Activated CD4-positive, alpha-beta memory T cell treated with anti-CD3 and anti-CD28 coated beads for 36 hours (primary cell): ENCODE results near the gene CLIC2. TPM values are rescaled to one million over a fixed set of nuclear protein-coding genes. Genes with fewer than 3 reads are reported as not detected.
"Not testable (repeated sequence)": the region's sequence is repeated elsewhere in the genome, so short reads cannot be mapped to it uniquely, and the experiment has no call there.

Experiments used
- CTCF ChIA-PET: fragments of 350-600 bp; sonication (Branson Sonifier 250); formaldehyde crosslinking; loops from one replicate; lab custom pipeline; 2021; ENCODE audit warnings: antibody characterized with exemption, inconsistent platforms; lab: Charles Lee
- POLR2A ChIA-PET: fragments of 350-600 bp; sonication (Branson Sonifier 250); formaldehyde crosslinking; loops from one replicate; lab custom pipeline; 2021; ENCODE audit warnings: antibody characterized with exemption; lab: Charles Lee
- DNase-seq: peaks from one replicate; pipeline ENCODE4 v3.0.0-alpha.2; 2020
- H3K27ac Mint-ChIP-seq: one replicate; pipeline ENCODE4 v1.8.0; 2021; ENCODE audit warnings: mixed read lengths
- H3K27me3 Mint-ChIP-seq: one replicate; pipeline ENCODE4 v1.8.0; 2021; ENCODE audit warnings: mixed read lengths
- H3K36me3 Mint-ChIP-seq: one replicate; pipeline ENCODE4 v1.8.0; 2021; ENCODE audit warnings: mixed read lengths
- H3K4me1 Mint-ChIP-seq: one replicate; pipeline ENCODE4 v1.8.0; 2021; ENCODE audit warnings: low read depth, mixed read lengths
- H3K4me3 Mint-ChIP-seq: one replicate; pipeline ENCODE4 v1.8.0; 2021; ENCODE audit warnings: mild to moderate bottlenecking, mixed read lengths
- H3K9me3 Mint-ChIP-seq: one replicate; pipeline ENCODE4 v1.8.0; 2021; ENCODE audit warnings: mixed read lengths
- intact Hi-C: fragments of 100-400 bp; cut with micrococcal nuclease; formaldehyde crosslinking; loops from one replicate; pipeline ENCODE4 v1.15.1; 2023
- total RNA-seq, 2 experiments: library from RNA; stranded (reverse); gene quantifications; one replicate each; pipeline ENCODE4 v1.2.3, GENCODE V29; 2021

CLIC2 gene
- 1 to 10 TPM in 1 of 2 experiments, under 1 TPM in 1; 0.40 to 1.1 TPM for total RNA-seq

- intact Hi-C loops, result no loop called here
- H3K9me3 Mint-ChIP-seq, result no peaks in the 10 kb centered on the region
- H3K27ac Mint-ChIP-seq, result no peak within 1 kb of the TSS
- ChIA-PET POLR2A (no interaction called here), CTCF (no interaction called here)
- no peaks in the 10 kb centered on the region for H3K27me3 Mint-ChIP-seq
- no peaks in the 10 kb centered on the region for H3K4me1 Mint-ChIP-seq
- no peak within 1 kb of the TSS for H3K4me3 Mint-ChIP-seq
- DNase-seq, result peak; percentile 17
- no peaks in the 10 kb centered on the region for H3K36me3 Mint-ChIP-seq
Measured at GRCh38 chrX:155334486-155335336, at the start of gene CLIC2. Gene CLIC2 (minus strand): TSS chrX:155334614. CDS start chrX:155334427, 187 bp downstream.

- H3K27ac Mint-ChIP-seq, intact Hi-C loops, H3K9me3 Mint-ChIP-seq, H3K27me3 Mint-ChIP-seq, H3K4me3 Mint-ChIP-seq, DNase-seq, H3K36me3 Mint-ChIP-seq, POLR2A ChIA-PET, CTCF ChIA-PET: not testable (repeated sequence)
- peaks cover 11% of the 10 kb centered on the region for H3K4me1 Mint-ChIP-seq
Measured at GRCh38 chrX:155382529-155382967, 48.1 kb upstream of the CLIC2 start.

GRCh38 chrX:155381843-155382528 lies 47.6 kb upstream of the CLIC2 start, which contains the start of gene F8A2:
Gene F8A2 (plus strand): TSS chrX:155382095. CDS start chrX:155382115, 20 bp downstream.
- H3K27ac Mint-ChIP-seq, CTCF ChIA-PET: not testable (repeated sequence)

GRCh38 chrX:155379802-155380201 lies 45.4 kb upstream of the CLIC2 start:
- intact Hi-C loops, DNase-seq, POLR2A ChIA-PET, H3K36me3 Mint-ChIP-seq, H3K27me3 Mint-ChIP-seq, H3K27ac Mint-ChIP-seq, H3K4me3 Mint-ChIP-seq, H3K9me3 Mint-ChIP-seq, CTCF ChIA-PET, H3K4me1 Mint-ChIP-seq: not testable (repeated sequence)

More at GRCh38 chrX:155381843-155382528, 47.6 kb upstream of the CLIC2 start, which contains the start of gene F8A2:
- POLR2A ChIA-PET, H3K4me3 Mint-ChIP-seq, H3K4me1 Mint-ChIP-seq, H3K36me3 Mint-ChIP-seq, intact Hi-C loops, H3K27me3 Mint-ChIP-seq, H3K9me3 Mint-ChIP-seq, DNase-seq: not testable (repeated sequence)

- H3K27me3 Mint-ChIP-seq, DNase-seq, intact Hi-C loops, POLR2A ChIA-PET, H3K9me3 Mint-ChIP-seq, H3K4me3 Mint-ChIP-seq, H3K27ac Mint-ChIP-seq, H3K36me3 Mint-ChIP-seq, CTCF ChIA-PET, H3K4me1 Mint-ChIP-seq: not testable (repeated sequence)
Measured at GRCh38 chrX:155373777-155374458, 39.5 kb upstream of the CLIC2 start.

GRCh38 chrX:155363712-155364111 lies 29.3 kb upstream of the CLIC2 start:
- intact Hi-C loops, result not testable (repeated sequence)

GRCh38 chrX:155349448-155349847 lies 15.0 kb upstream of the CLIC2 start:
- POLR2A ChIA-PET, H3K9me3 Mint-ChIP-seq, H3K27ac Mint-ChIP-seq, intact Hi-C loops, DNase-seq, CTCF ChIA-PET, H3K27me3 Mint-ChIP-seq, H3K4me3 Mint-ChIP-seq, H3K36me3 Mint-ChIP-seq, H3K4me1 Mint-ChIP-seq: not testable (repeated sequence)

More at GRCh38 chrX:155363712-155364111, 29.3 kb upstream of the CLIC2 start:
- DNase-seq, H3K27ac Mint-ChIP-seq, CTCF ChIA-PET, H3K4me3 Mint-ChIP-seq, H3K36me3 Mint-ChIP-seq, H3K4me1 Mint-ChIP-seq, H3K9me3 Mint-ChIP-seq, POLR2A ChIA-PET, H3K27me3 Mint-ChIP-seq: not testable (repeated sequence)

- POLR2A ChIA-PET, H3K36me3 Mint-ChIP-seq, H3K4me3 Mint-ChIP-seq, H3K27me3 Mint-ChIP-seq, intact Hi-C loops, DNase-seq, H3K9me3 Mint-ChIP-seq, CTCF ChIA-PET, H3K27ac Mint-ChIP-seq, H3K4me1 Mint-ChIP-seq: not testable (repeated sequence)
Measured at GRCh38 chrX:155345689-155346088, 11.3 kb upstream of the CLIC2 start.

- DNase-seq, H3K27ac Mint-ChIP-seq, intact Hi-C loops, H3K36me3 Mint-ChIP-seq, H3K27me3 Mint-ChIP-seq, H3K4me3 Mint-ChIP-seq, H3K4me1 Mint-ChIP-seq, CTCF ChIA-PET, POLR2A ChIA-PET, H3K9me3 Mint-ChIP-seq: not testable (repeated sequence)
Measured at GRCh38 chrX:155335337-155335712, 911 bp upstream of the CLIC2 start.

GRCh38 chrX:155333544-155334100 lies 792 bp downstream of the CLIC2 start:
- ChIA-PET POLR2A (interaction anchor here (1.0 kb wide), 1 partner anchor 117 kb away, joined by 3 read pairs; no protein-coding TSS in a partner anchor), CTCF (no interaction called here)
- no peak for DNase-seq
- no peaks in the 10 kb centered on the region for H3K27me3 Mint-ChIP-seq
- H3K36me3 Mint-ChIP-seq, result no peaks in the 10 kb centered on the region
- no peaks in the 10 kb centered on the region for H3K9me3 Mint-ChIP-seq
- H3K4me1 Mint-ChIP-seq, result no peaks in the 10 kb centered on the region
- intact Hi-C loops, result no loop called here
- H3K4me3 Mint-ChIP-seq, result no peak overlapping the region
- no peak overlapping the region for H3K27ac Mint-ChIP-seq

GRCh38 chrX:155330992-155331391 lies 3.4 kb downstream of the CLIC2 start:
- intact Hi-C loops, result no loop called here
- no peak for DNase-seq
- Mint-ChIP-seq H3K9me3 (no peaks in the 10 kb centered on the region), H3K27me3 (no peaks in the 10 kb centered on the region), H3K27ac (no peak overlapping the region), H3K36me3 (no peaks in the 10 kb centered on the region), H3K4me3 (no peak overlapping the region), H3K4me1 (no peaks in the 10 kb centered on the region)
- ChIA-PET CTCF (no interaction called here), POLR2A (no interaction called here)

- Mint-ChIP-seq H3K27me3 (no peaks in the 10 kb centered on the region), H3K36me3 (no peaks in the 10 kb centered on the region), H3K4me3 (no peak overlapping the region), H3K4me1 (no peaks in the 10 kb centered on the region), H3K27ac (no peak overlapping the region), H3K9me3 (no peaks in the 10 kb centered on the region)
- ChIA-PET POLR2A (no interaction called here), CTCF (no interaction called here)
- intact Hi-C loops, result no loop called here
- no peak for DNase-seq
Measured at GRCh38 chrX:155329293-155329692, 5.1 kb downstream of the CLIC2 start.
